ENCODE results near the gene GDF11.
A peak's percentile ranks its signal among the peaks of the same experiment; 100 is the strongest.

Gene GDF11

GRCh38 chr12:55742719-55743405 is at the start of gene GDF11:
Gene GDF11 (plus strand): TSS chr12:55743122. CDS start chr12:55743317, 195 bp downstream.
- peak; percentile 82 for DNase-seq (ENCODE audit: low spot score)

GRCh38 chr12:55693323-55694187 is 49.4 kb upstream of the GDF11 start:
- no peak for DNase-seq (ENCODE audit: low spot score)

GRCh38 chr12:55694188-55694515 is 48.8 kb upstream of the GDF11 start:
- DNase-seq (ENCODE audit: low spot score) = no peak

- no peak for DNase-seq (ENCODE audit: low spot score)
Measured at GRCh38 chr12:55694651-55695050, 48.3 kb upstream of the GDF11 start.

GRCh38 chr12:55695349-55695748 is 47.6 kb upstream of the GDF11 start:
- no peak for DNase-seq (ENCODE audit: low spot score)

- no peak for DNase-seq (ENCODE audit: low spot score)
Measured at GRCh38 chr12:55696141-55696540, 46.8 kb upstream of the GDF11 start.

GRCh38 chr12:55696796-55697462 is 46.0 kb upstream of the GDF11 start:
- DNase-seq (ENCODE audit: low spot score) = no peak

GRCh38 chr12:55697686-55698085 is 45.2 kb upstream of the GDF11 start:
- DNase-seq (ENCODE audit: low spot score) = no peak

- DNase-seq (ENCODE audit: low spot score) = no peak
Measured at GRCh38 chr12:55698241-55698955, 44.5 kb upstream of the GDF11 start.

GRCh38 chr12:55698965-55699364 is 44.0 kb upstream of the GDF11 start:
- DNase-seq (ENCODE audit: low spot score) = no peak

GRCh38 chr12:55699471-55700055 is 43.4 kb upstream of the GDF11 start:
- no peak for DNase-seq (ENCODE audit: low spot score)

- no peak for DNase-seq (ENCODE audit: low spot score)
Measured at GRCh38 chr12:55700255-55701018, 42.5 kb upstream of the GDF11 start.

GRCh38 chr12:55702861-55703260 is 40.1 kb upstream of the GDF11 start:
- no peak for DNase-seq (ENCODE audit: low spot score)

- no peak for DNase-seq (ENCODE audit: low spot score)
Measured at GRCh38 chr12:55703288-55703687, 39.6 kb upstream of the GDF11 start.

- DNase-seq (ENCODE audit: low spot score) = no peak
Measured at GRCh38 chr12:55703901-55704761, 38.8 kb upstream of the GDF11 start.

- no peak for DNase-seq (ENCODE audit: low spot score)
Measured at GRCh38 chr12:55704824-55705718, 37.9 kb upstream of the GDF11 start.

GRCh38 chr12:55705782-55706402 is 37.0 kb upstream of the GDF11 start:
- DNase-seq (ENCODE audit: low spot score) = no peak

GRCh38 chr12:55706568-55707218 is 36.2 kb upstream of the GDF11 start:
- DNase-seq (ENCODE audit: low spot score) = no peak

Measured in putamen (tissue), 1 donor.